ENCODE measurements around the gene BTBD2. TPM values are rescaled to one million over a fixed set of nuclear protein-coding genes. Genes with fewer than 3 reads are reported as not detected.

Gene BTBD2
- total and polyA plus RNA-seq, 2 of the 13 experiments (the other 11 are each of a cell fraction or from before 2014, with no cell fraction given): 28.1 to 45.3 TPM

GRCh38 chr19:1936430-1936829 is 79.1 kb downstream of the BTBD2 start:
- Histone ChIP-seq H3K4me2 (ENCODE audit: low read depth, low read length) (peak overlapping the region; percentile 57), H3K36me3 (replicated peaks in 1 of 2; ENCODE audit: control insufficient read depth in 1 of 2, insufficient read depth in 2 of 2, low read length in 2 of 2) (no peaks in the 10 kb centered on the region), H3K4me1 (ENCODE audit: insufficient read depth, low read length) (peaks cover 38% of the 10 kb centered on the region), H4K20me1 (ENCODE audit: insufficient read depth, low read length) (no peaks in the 10 kb centered on the region), H3K9ac (ENCODE audit: insufficient read depth, low read depth, low read length) (no peak overlapping the region), H3K4me3 (replicated peaks in 1 of 3; ENCODE audit: insufficient read depth in 1 of 3, low read depth in 2 of 3, low read length in 3 of 3) (0 out of 6 replicates have a peak overlapping the region, but pooled peaks of 1 of the 3 experiments have one; percentile 51), H3K79me2 (ENCODE audit: insufficient read depth, low read length) (no peaks in the 10 kb centered on the region), H3K9me3 (ENCODE audit: low read length) (no peaks in the 10 kb centered on the region; the same call in 1 of the 2 replicates), H2AFZ (ENCODE audit: low read length) (no peak overlapping the region), H3K27me3 (ENCODE audit: control insufficient read depth in 1 of 2, insufficient read depth in 2 of 2, low read length in 2 of 2) (no peaks in the 10 kb centered on the region), H3K27ac (ENCODE audit: extremely low read length, insufficient read depth, low read length) (peak overlapping the region; percentile 16)
- intact Hi-C loops (cut with micrococcal nuclease; ENCODE audit: unreplicated experiment): no loop called here
- in situ Hi-C loops (cut with HindIII; ENCODE audit: extremely low pct_ligation_motif_present, low pct_unique_long_range_greater_than_20kb): loop anchor here (10.0 kb wide), 1 partner anchor 128 kb away; no protein-coding TSS in a partner anchor
- ChIA-PET POLR2A (interaction anchor here (0.6 to 1.4 kb wide), 3 partner anchors 39 to 358 kb away, joined by 3 read pairs; no protein-coding TSS in a partner anchor), CTCF (ENCODE audit: low intra/inter-chr PET ratio, low total read pairs) (no interaction called here)
- BruUV-seq (replicated peaks): no TSS peak
- DNase-seq (ENCODE audit: low spot score) (no peak), ATAC-seq (no peak), FAIRE-seq (no peak)
- 0 out of 2 replicates have a peak, but pooled peaks have one; percentile 26 for TF ChIP-seq RAD51 (IDR thresholded peaks at IDR 0.05; ENCODE audit: borderline replicate concordance)
- TF ChIP-seq NBN (conservative IDR thresholded peaks at IDR 0.05): 0 out of 2 replicates have a peak, but pooled peaks have one; percentile 36
- no peak for TF ChIP-seq NR0B2 (CRISPR knock-in tag; IDR thresholded peaks at IDR 0.05)
- WGBS (ENCODE audit: low lambda C conversion rate): 58% methylated on average over 3 of the region's 3 CpGs

- peak overlapping the region in 1 of 3 experiments; percentile 51; a peak in 2 of 6 replicates for H3K4me3 ChIP-seq (replicated peaks in 1 of 3; ENCODE audit: insufficient read depth in 1 of 3, low read depth in 2 of 3, low read length in 3 of 3)
- in situ Hi-C loops (cut with HindIII; ENCODE audit: extremely low pct_ligation_motif_present, low pct_unique_long_range_greater_than_20kb): loop anchor here (10.0 kb wide), 1 partner anchor 129 kb away; no protein-coding TSS in a partner anchor
- H4K20me1 ChIP-seq (ENCODE audit: insufficient read depth, low read length): no peaks in the 10 kb centered on the region
- peak; percentile 62 for DNase-seq (ENCODE audit: low spot score)
- 9% methylated on average over 4 of the region's 11 CpGs for WGBS (ENCODE audit: low lambda C conversion rate)
- ATAC-seq: peak; percentile 59
- no TSS peak for BruUV-seq (replicated peaks)
- H3K4me1 ChIP-seq (ENCODE audit: insufficient read depth, low read length): peaks cover 38% of the 10 kb centered on the region
- peak; percentile 68 for FAIRE-seq
- peak overlapping the region; percentile 57 for H3K4me2 ChIP-seq (ENCODE audit: low read depth, low read length)
- CTCF ChIA-PET (ENCODE audit: low intra/inter-chr PET ratio, low total read pairs): no interaction called here
- H3K27me3 ChIP-seq (ENCODE audit: control insufficient read depth in 1 of 2, insufficient read depth in 2 of 2, low read length in 2 of 2): no peaks in the 10 kb centered on the region
- no peaks in the 10 kb centered on the region for H3K36me3 ChIP-seq (replicated peaks in 1 of 2; ENCODE audit: control insufficient read depth in 1 of 2, insufficient read depth in 2 of 2, low read length in 2 of 2)
- H3K27ac ChIP-seq (ENCODE audit: extremely low read length, insufficient read depth, low read length): peak overlapping the region; percentile 16
- H3K9ac ChIP-seq (ENCODE audit: insufficient read depth, low read depth, low read length): no peak overlapping the region
- POLR2A ChIA-PET: interaction anchor here (0.6 to 1.4 kb wide), 3 partner anchors 39 to 359 kb away, joined by 3 read pairs; no protein-coding TSS in a partner anchor
- intact Hi-C loops (cut with micrococcal nuclease; ENCODE audit: unreplicated experiment): no loop called here
- no peaks in the 10 kb centered on the region for H3K79me2 ChIP-seq (ENCODE audit: insufficient read depth, low read length)
- H3K9me3 ChIP-seq (ENCODE audit: low read length): no peaks in the 10 kb centered on the region; the same call in 1 of the 2 replicates
- H2AFZ ChIP-seq (ENCODE audit: low read length): no peak overlapping the region
- TF ChIP-seq TCF7L2 (IDR thresholded peaks at IDR 0.05; ENCODE audit: low read depth, low read length) (no peak), ZNF879 (CRISPR knock-in tag; IDR thresholded peaks at IDR 0.05) (no peak), IRX3 (CRISPR knock-in tag; IDR thresholded peaks at IDR 0.05; ENCODE audit: borderline replicate concordance, low read depth) (no peak), IRF2 (CRISPR knock-in tag; IDR thresholded peaks at IDR 0.05) (no peak), ZBTB44 (CRISPR knock-in tag; IDR thresholded peaks at IDR 0.05) (no peak), ZNF672 (CRISPR knock-in tag; IDR thresholded peaks at IDR 0.05) (no peak), PRDM10 (CRISPR knock-in tag; IDR thresholded peaks at IDR 0.05; ENCODE audit: low read depth) (no peak), SMARCC2 (IDR thresholded peaks at IDR 0.05) (no peak)
Measured at GRCh38 chr19:1935484-1936208, 79.9 kb downstream of the BTBD2 start.

All from HepG2 (cell line).